Measurements from ENCODE around the gene VPS26A.

GRCh38 chr10:69124563-69125268, 738 bp downstream of the VPS26A start:
- TF ChIP-seq CTCF (conservative IDR thresholded peaks at IDR 0.05), result no peak
- no peak for TF ChIP-seq EZH2 (IDR thresholded peaks at IDR 0.05; ENCODE audit: low read depth)
